Measurements from ENCODE around the gene GALR3.

GALR3 gene

GRCh38 chr22:37807410-37808293 lies 15.5 kb upstream of the GALR3 start, which contains the start of gene GCAT:
Gene GCAT, plus strand, starts transcription at chr22:37807934. Its CDS starts 34 bp downstream, at chr22:37807968.
- TF ChIP-seq CTCF (conservative IDR thresholded peaks at IDR 0.05; ENCODE audit: low read length), result no peak
- peak; percentile 95 for DNase-seq (ENCODE audit: low read depth)
- H3K4me3 ChIP-seq (ENCODE audit: low read length), result peak within 1 kb of the TSS; percentile 81

GRCh38 chr22:37808294-37808657 lies 14.9 kb upstream of the GALR3 start:
- peak overlapping the region; percentile 75 for H3K4me3 ChIP-seq (ENCODE audit: low read length)
- no peak for DNase-seq (ENCODE audit: low read depth)
- no peak for TF ChIP-seq CTCF (conservative IDR thresholded peaks at IDR 0.05; ENCODE audit: low read length)

GRCh38 chr22:37809672-37810333 lies 13.4 kb upstream of the GALR3 start:
- H3K4me3 ChIP-seq (ENCODE audit: low read length), result no peak overlapping the region
- DNase-seq (ENCODE audit: low read depth), result no peak
- TF ChIP-seq CTCF (conservative IDR thresholded peaks at IDR 0.05; ENCODE audit: low read length), result no peak

- no peak for DNase-seq (ENCODE audit: low read depth)
- H3K4me3 ChIP-seq (ENCODE audit: low read length), result no peak overlapping the region
- TF ChIP-seq CTCF (conservative IDR thresholded peaks at IDR 0.05; ENCODE audit: low read length), result no peak
These were observed 11.3 kb upstream of the GALR3 start for GRCh38 chr22:37811867-37812266.

GRCh38 chr22:37812869-37813678 lies 10.1 kb upstream of the GALR3 start:
- no peak for TF ChIP-seq CTCF (conservative IDR thresholded peaks at IDR 0.05; ENCODE audit: low read length)
- DNase-seq (ENCODE audit: low read depth), result no peak
- H3K4me3 ChIP-seq (ENCODE audit: low read length), result no peak overlapping the region

GRCh38 chr22:37815593-37815992 lies 7.6 kb upstream of the GALR3 start:
- H3K4me3 ChIP-seq (ENCODE audit: low read length), result no peak overlapping the region
- DNase-seq (ENCODE audit: low read depth), result no peak
- TF ChIP-seq CTCF (conservative IDR thresholded peaks at IDR 0.05; ENCODE audit: low read length), result no peak

Measured in AG10803 (cell line).